ENCODE measurements around the gene ADAM19. TPM values are rescaled to one million over a fixed set of nuclear protein-coding genes. Genes with fewer than 3 reads are reported as not detected.

ADAM19 gene
- total RNA-seq, 1 donor from 2014 or later: 11.5 TPM

GRCh38 chr5:157451806-157452205 lies 123.8 kb downstream of the ADAM19 start:
- no peak overlapping the region for H2AFZ ChIP-seq (replicated peaks)
- TF ChIP-seq CTCF (IDR thresholded peaks at IDR 0.05) (no peak), EZH2 (IDR thresholded peaks at IDR 0.05) (no peak), EZH2phosphoT487 (IDR thresholded peaks at IDR 0.05) (no peak)
- Mint-ChIP-seq H3K36me3 (no peaks in the 10 kb centered on the region), H3K4me3 (no peak overlapping the region), H3K9me3 (no peaks in the 10 kb centered on the region), H3K27ac (peak overlapping the region; percentile 3), H3K4me1 (peaks cover 3% of the 10 kb centered on the region), H3K27me3 (ENCODE audit: insufficient read depth, low read depth) (peaks cover 4% of the 10 kb centered on the region)
- no peak overlapping the region for H3K4me3 ChIP-seq
- no peaks in the 10 kb centered on the region for H3K79me2 ChIP-seq (ENCODE audit: low read depth)
- no peak overlapping the region for H3K27ac ChIP-seq
- H3K4me1 ChIP-seq: peaks cover 7% of the 10 kb centered on the region
- no peaks in the 10 kb centered on the region for H3K36me3 ChIP-seq
- peaks cover under 1% of the 10 kb centered on the region for H3K27me3 ChIP-seq
- H3K4me2 ChIP-seq: no peak overlapping the region
- H3K9ac ChIP-seq: no peak overlapping the region
- no peaks in the 10 kb centered on the region for H4K20me1 ChIP-seq (ENCODE audit: low read depth)
- no peaks in the 10 kb centered on the region for H3K9me3 ChIP-seq (ENCODE audit: low read depth)
- H3F3A ChIP-seq (ENCODE audit: low read depth): no peaks in the 10 kb centered on the region
- no peak for DNase-seq (ENCODE audit: low spot score)

DNA sequence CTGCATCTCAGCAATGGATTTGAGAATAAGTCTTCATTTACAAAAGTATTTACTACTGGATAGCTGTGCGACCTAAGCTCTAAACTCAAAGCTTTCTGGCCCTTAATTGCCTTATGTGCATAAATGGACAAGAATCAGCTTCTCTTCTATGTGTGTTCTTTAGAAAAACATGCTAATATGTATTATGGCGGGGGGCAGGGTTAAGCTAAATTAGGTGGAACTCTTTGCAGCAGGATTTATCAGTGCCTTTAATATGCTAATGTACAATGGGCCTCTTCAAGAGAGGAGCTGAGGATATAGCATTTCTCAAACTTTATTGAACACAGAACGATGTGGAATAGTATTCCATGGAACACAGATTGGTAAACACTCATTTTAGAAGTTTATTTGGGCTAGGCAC lies 125.6 kb downstream of the ADAM19 start:
- Histone ChIP-seq H3K79me2 (ENCODE audit: low read depth) (no peaks in the 10 kb centered on the region), H3K4me1 (no peaks in the 10 kb centered on the region), H3K27ac (no peak overlapping the region), H3K27me3 (no peaks in the 10 kb centered on the region), H3K4me2 (no peak overlapping the region), H3F3A (ENCODE audit: low read depth) (no peaks in the 10 kb centered on the region), H3K9me3 (ENCODE audit: low read depth) (no peaks in the 10 kb centered on the region), H3K9ac (no peak overlapping the region), H3K36me3 (no peaks in the 10 kb centered on the region), H4K20me1 (ENCODE audit: low read depth) (no peaks in the 10 kb centered on the region), H3K4me3 (no peak overlapping the region), H2AFZ (replicated peaks) (no peak overlapping the region)
- Mint-ChIP-seq H3K27me3 (ENCODE audit: insufficient read depth, low read depth) (peaks cover 2% of the 10 kb centered on the region), H3K27ac (no peak overlapping the region), H3K9me3 (no peaks in the 10 kb centered on the region), H3K4me3 (no peak overlapping the region), H3K4me1 (no peaks in the 10 kb centered on the region), H3K36me3 (no peaks in the 10 kb centered on the region)
- no peak for DNase-seq (ENCODE audit: low spot score)
- TF ChIP-seq CTCF (IDR thresholded peaks at IDR 0.05) (no peak), EZH2phosphoT487 (IDR thresholded peaks at IDR 0.05) (no peak), EZH2 (IDR thresholded peaks at IDR 0.05) (no peak)

DNA sequence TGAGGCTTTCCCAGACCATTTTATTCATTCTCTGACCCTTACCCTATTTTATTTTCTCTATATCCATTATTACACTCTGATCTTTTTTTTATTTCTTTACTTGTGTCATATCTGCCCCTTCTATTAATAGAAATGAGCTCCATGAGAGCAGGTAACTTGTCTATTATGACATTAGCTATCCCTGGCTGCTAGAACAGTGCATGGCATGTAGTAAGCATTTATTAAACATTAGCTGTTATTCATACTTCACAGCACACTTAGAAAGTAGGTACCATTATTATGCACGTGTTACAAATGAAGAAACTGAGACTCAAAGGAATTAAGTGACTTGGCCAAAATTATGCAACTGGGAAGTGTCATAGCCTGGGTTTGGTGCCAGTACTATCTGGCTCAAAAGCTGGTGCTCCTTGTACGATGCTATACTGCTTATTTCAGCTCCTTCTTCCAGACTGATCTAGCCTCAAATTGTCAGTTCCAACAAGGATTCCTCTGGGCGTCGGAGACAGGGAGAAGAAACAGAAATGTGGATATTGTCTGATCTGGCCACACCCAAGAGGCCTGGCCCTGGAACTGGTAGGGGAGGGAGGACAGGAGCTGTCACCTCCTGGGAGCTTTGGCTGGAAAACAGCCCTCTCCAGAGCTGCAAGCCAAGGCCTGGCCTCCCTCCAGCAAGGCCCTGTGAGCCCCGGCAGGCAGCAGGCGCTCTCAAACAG lies 126.4 kb downstream of the ADAM19 start:
- no peaks in the 10 kb centered on the region for H3K79me2 ChIP-seq (ENCODE audit: low read depth)
- Mint-ChIP-seq H3K36me3 (no peaks in the 10 kb centered on the region), H3K27ac (no peak overlapping the region), H3K9me3 (no peaks in the 10 kb centered on the region), H3K27me3 (ENCODE audit: insufficient read depth, low read depth) (peaks cover 2% of the 10 kb centered on the region), H3K4me1 (no peaks in the 10 kb centered on the region), H3K4me3 (no peak overlapping the region)
- H3K36me3 ChIP-seq: no peaks in the 10 kb centered on the region
- H3K27me3 ChIP-seq: no peaks in the 10 kb centered on the region
- no peaks in the 10 kb centered on the region for H3K9me3 ChIP-seq (ENCODE audit: low read depth)
- H3K4me3 ChIP-seq: no peak overlapping the region
- DNase-seq (ENCODE audit: low spot score): no peak
- TF ChIP-seq EZH2phosphoT487 (IDR thresholded peaks at IDR 0.05) (no peak), EZH2 (IDR thresholded peaks at IDR 0.05) (no peak), CTCF (IDR thresholded peaks at IDR 0.05) (no peak)
- no peak overlapping the region for H2AFZ ChIP-seq (replicated peaks)
- no peaks in the 10 kb centered on the region for H3F3A ChIP-seq (ENCODE audit: low read depth)
- H3K4me2 ChIP-seq: no peak overlapping the region
- H3K4me1 ChIP-seq: no peaks in the 10 kb centered on the region
- no peak overlapping the region for H3K27ac ChIP-seq
- no peaks in the 10 kb centered on the region for H4K20me1 ChIP-seq (ENCODE audit: low read depth)
- H3K9ac ChIP-seq: no peak overlapping the region
